A549 (cell line): ENCODE results near the gene TMPRSS9.

ENCODE experiments used
- CBX2 ChIP-seq: fragments of 200-600 bp; sonication (generic); IDR thresholded peaks from 2 replicates; pipeline ENCODE4 v1.6.1; 2016; ENCODE audit warnings: low read depth, mild to moderate bottlenecking, borderline replicate concordance
- CHD4 ChIP-seq: fragments of 200-600 bp; sonication (generic); IDR thresholded peaks from 2 replicates; pipeline ENCODE4 v1.6.1; 2016; ENCODE audit warnings: antibody characterized with exemption, mild to moderate bottlenecking, borderline replicate concordance
- CTCF ChIP-seq: fragments of >200 bp; sonication (Bioruptor Twin); formaldehyde crosslinking; IDR thresholded peaks from 3 replicates; pipeline ENCODE4 v1.5.1; 2016
- MAX ChIP-seq: IDR thresholded peaks from 2 replicates; pipeline ENCODE4 v1.6.1; 2012
- MYC ChIP-seq: IDR thresholded peaks from 2 replicates; pipeline ENCODE4 v1.6.1; 2012; ENCODE audit warnings: mild to moderate bottlenecking, inconsistent platforms, low read length, improper control_type of control experiment, borderline replicate concordance
- RFX5 ChIP-seq: fragments of 450-650 bp; IDR thresholded peaks from 2 replicates; pipeline ENCODE4 v1.7.1; 2014; ENCODE audit warnings: antibody characterized with exemption, mild to moderate bottlenecking, moderate library complexity
- SMC3 ChIP-seq: fragments of >200 bp; sonication (Bioruptor Twin); formaldehyde crosslinking; IDR thresholded peaks from 3 replicates; pipeline ENCODE4 v1.6.1; 2018; ENCODE audit warnings: inconsistent platforms

- TF ChIP-seq SMC3 (no peak), CBX2 (no peak), CTCF (no peak), CHD4 (no peak), MYC (no peak), RFX5 (no peak), MAX (no peak)
These were observed 20.5 kb downstream of the TMPRSS9 start for GRCh38 chr19:2380567-2380966.
